NCI-H2107 (cell line): ENCODE measurements around the gene S1PR5.
A peak's percentile ranks its signal among the peaks of the same experiment; 100 is the strongest.
"Not testable (repeated sequence)": the region's sequence is repeated elsewhere in the genome, so short reads cannot be mapped to it uniquely, and the experiment has no call there.

Experiments used
- DNase-seq: peaks from one replicate; lab custom pipeline; 2025; lab: John Stamatoyannopoulos, UW

The S1PR5 gene

GRCh38 chr19:10517361-10517759 lies at the start of gene S1PR5:
TSS of gene S1PR5 (minus strand) at chr19:10517447. CDS start at chr19:10515011, 2,436 bp downstream.
- DNase-seq = no peak

- DNase-seq = no peak
These were observed 49.6 kb upstream of the S1PR5 start for GRCh38 chr19:10566658-10567410.

- DNase-seq = no peak
These were observed 49.1 kb upstream of the S1PR5 start for GRCh38 chr19:10566408-10566657.

- DNase-seq = peak; percentile 97
These were observed 48.5 kb upstream of the S1PR5 start, which contains the start of gene KRI1 for GRCh38 chr19:10565567-10566407. TSS of gene KRI1 (minus strand) at chr19:10566010. CDS start at chr19:10565999, 11 bp downstream.

- no peak for DNase-seq
These were observed 47.9 kb upstream of the S1PR5 start for GRCh38 chr19:10565028-10565566.

GRCh38 chr19:10562609-10563008 lies 45.4 kb upstream of the S1PR5 start:
- no peak for DNase-seq

- no peak for DNase-seq
These were observed 42.9 kb upstream of the S1PR5 start for GRCh38 chr19:10560154-10560553.

GRCh38 chr19:10557603-10558197 lies 40.5 kb upstream of the S1PR5 start:
- DNase-seq = no peak

- DNase-seq = no peak
These were observed 38.3 kb upstream of the S1PR5 start for GRCh38 chr19:10555610-10555973.

GRCh38 chr19:10554760-10555609 lies 37.7 kb upstream of the S1PR5 start:
- DNase-seq = no peak

- DNase-seq = no peak
These were observed 36.7 kb upstream of the S1PR5 start for GRCh38 chr19:10553943-10554381.

GRCh38 chr19:10553087-10553667 lies 35.9 kb upstream of the S1PR5 start:
- no peak for DNase-seq

GRCh38 chr19:10552510-10553053 lies 35.3 kb upstream of the S1PR5 start:
- no peak for DNase-seq

- no peak for DNase-seq
These were observed 34.6 kb upstream of the S1PR5 start for GRCh38 chr19:10551698-10552301.

GRCh38 chr19:10551006-10551405 lies 33.8 kb upstream of the S1PR5 start:
- not testable (repeated sequence) for DNase-seq

- DNase-seq = no peak
These were observed 33.1 kb upstream of the S1PR5 start for GRCh38 chr19:10550336-10550735.

GRCh38 chr19:10549733-10550132 lies 32.5 kb upstream of the S1PR5 start:
- DNase-seq = no peak

- DNase-seq = no peak
These were observed 31.6 kb upstream of the S1PR5 start for GRCh38 chr19:10548746-10549276.

GRCh38 chr19:10546817-10547216 lies 29.6 kb upstream of the S1PR5 start:
- no peak for DNase-seq

- DNase-seq = no peak
These were observed 27.6 kb upstream of the S1PR5 start for GRCh38 chr19:10544753-10545251.
